K562 treated with DMSO at 1 percent for 4 hours (cell line): ENCODE results near the gene AIPL1. TPM values are rescaled to one million over a fixed set of nuclear protein-coding genes. Genes with fewer than 3 reads are reported as not detected.

Experiments
- total RNA-seq: library from RNA; unstranded; fragments of 300-600 nt; gene quantifications from 2 replicates; pipeline ENCODE4 v1.2.3, GENCODE V29; 2022; ENCODE audit not compliant: insufficient read depth

The AIPL1 gene
- not detected in 2 replicates for total RNA-seq

GRCh38 chr17:6435051-6435450 lies at the start of gene AIPL1:
TSS of gene AIPL1 (minus strand) at chr17:6435121. CDS start at chr17:6435104, 17 bp downstream.

GRCh38 chr17:6443692-6444570 lies 9.0 kb upstream of the AIPL1 start, which contains the start of gene PIMREG:
TSS of gene PIMREG (plus strand) at chr17:6444455. CDS start at chr17:6445111, 656 bp downstream.

Other genes with a start within 250 kb of the AIPL1 start
- gene PIMREG, start 9.3 kb upstream of the AIPL1 start, total RNA-seq, result 9.5 and 13.9 TPM in 2 replicates
- gene PITPNM3, start 121.4 kb upstream of the AIPL1 start, total RNA-seq, result 0.10 and 0.55 TPM in 2 replicates
- 3.3 and 3.9 TPM in 2 replicates for gene KIAA0753, start 205.6 kb upstream of the AIPL1 start, total RNA-seq
- gene TXNDC17, start 205.9 kb upstream of the AIPL1 start, total RNA-seq, result 63.9 and 67.2 TPM in 2 replicates
- gene MED31, start 216.5 kb upstream of the AIPL1 start, total RNA-seq, result 4.5 and 9.7 TPM in 2 replicates
- gene C17orf100, start 216.6 kb upstream of the AIPL1 start, total RNA-seq, result 0.98 and 1.8 TPM in 2 replicates